Upper lobe of left lung (tissue), 6 donors: Measurements from ENCODE around the gene NEURL1. TPM values are rescaled to one million over a fixed set of nuclear protein-coding genes. Genes with fewer than 3 reads are reported as not detected.

Source experiments
- ATAC-seq, 2 donors: fragments of 200-7000 bp; cut with Tn5 transposase; one replicate each; pipeline ENCODE4 v1.9.1; 2022; ENCODE audit warnings: mild to moderate bottlenecking in 2 of 2, moderate library complexity in 2 of 2; ENCODE audit not compliant: low FRiP score in 2 of 2
- DNase-seq, 2 donors: peaks; one replicate each; pipeline ENCODE4 v3.0.0-alpha.2; 2019 to 2020
- H3K27ac ChIP-seq, 4 donors: fragments of 200-600 bp; sonication (generic); one replicate each; pipeline ENCODE4 v1.5.1; 2016 to 2019
- H3K27me3 ChIP-seq, 4 donors: fragments of 200-600 bp; sonication (generic); one replicate each; pipeline ENCODE4 v1.5.1; 2017 to 2019
- H3K36me3 ChIP-seq, 4 donors: fragments of 200-600 bp; sonication (generic); one replicate each; pipeline ENCODE4 v1.5.1; 2016 to 2019
- H3K4me1 ChIP-seq, 4 donors: fragments of 200-600 bp; sonication (generic); one replicate each; pipeline ENCODE4 v1.5.1; 2018 to 2019
- H3K4me3 ChIP-seq, 4 donors: fragments of 200-600 bp; sonication (generic); one replicate each; pipeline ENCODE4 v1.5.1; 2017 to 2019; ENCODE audit warnings: mild to moderate bottlenecking in 2 of 4, moderate library complexity in 1 of 4
- H3K9me3 ChIP-seq, 4 donors: fragments of 200-600 bp; sonication (generic); one replicate each; pipeline ENCODE4 v1.5.1; 2018 to 2019
- CTCF ChIP-seq, 6 experiments: fragments of 450-650 bp in 4 of 6; fragments of 200-600 bp in 2 of 6; sonication (generic) in 2 of 6; IDR thresholded peaks; one replicate each; pipeline ENCODE4 v1.5.1; 2016 to 2019; ENCODE audit warnings: antibody characterized with exemption in 6 of 6
- EP300 ChIP-seq, 4 donors: sonication (generic); formaldehyde crosslinking; IDR thresholded peaks; one replicate each; pipeline ENCODE4 v1.5.1; 2017; ENCODE audit warnings: antibody characterized with exemption in 4 of 4, control low read depth in 2 of 4
- POLR2A ChIP-seq, 4 donors: fragments of 450-650 bp; IDR thresholded peaks; one replicate each; pipeline ENCODE4 v1.5.1; 2016 to 2017; ENCODE audit warnings: antibody characterized with exemption in 4 of 4, mild to moderate bottlenecking in 2 of 4
- POLR2AphosphoS5 ChIP-seq, 2 donors: sonication (generic); formaldehyde crosslinking; IDR thresholded peaks; one replicate each; pipeline ENCODE4 v1.5.1; 2017; ENCODE audit warnings: antibody characterized with exemption in 2 of 2
- WGBS, 2 donors: methylation state at CpG; one replicate each; pipeline ENCODE4 v1.1.5; 2017 to 2018; 5-methylcytosine and 5-hydroxymethylcytosine counted together
- total RNA-seq, 6 donors: library from RNA; depleted of rRNA in 4 of 6; stranded (reverse); fragments of >200 nt in 4 of 6; gene quantifications; one replicate each; pipeline versions ENCODE4 v1.1.0 to v1.2.1, GENCODE V29; 2016 to 2021
- donor health status: DM: no; HTN: no; CAD: no; lungs with moderate emphysema.
- donor health status: DM: no; HTN: yes; CAD: no; lungs with severe emphysema.

NEURL1 gene, protein sequence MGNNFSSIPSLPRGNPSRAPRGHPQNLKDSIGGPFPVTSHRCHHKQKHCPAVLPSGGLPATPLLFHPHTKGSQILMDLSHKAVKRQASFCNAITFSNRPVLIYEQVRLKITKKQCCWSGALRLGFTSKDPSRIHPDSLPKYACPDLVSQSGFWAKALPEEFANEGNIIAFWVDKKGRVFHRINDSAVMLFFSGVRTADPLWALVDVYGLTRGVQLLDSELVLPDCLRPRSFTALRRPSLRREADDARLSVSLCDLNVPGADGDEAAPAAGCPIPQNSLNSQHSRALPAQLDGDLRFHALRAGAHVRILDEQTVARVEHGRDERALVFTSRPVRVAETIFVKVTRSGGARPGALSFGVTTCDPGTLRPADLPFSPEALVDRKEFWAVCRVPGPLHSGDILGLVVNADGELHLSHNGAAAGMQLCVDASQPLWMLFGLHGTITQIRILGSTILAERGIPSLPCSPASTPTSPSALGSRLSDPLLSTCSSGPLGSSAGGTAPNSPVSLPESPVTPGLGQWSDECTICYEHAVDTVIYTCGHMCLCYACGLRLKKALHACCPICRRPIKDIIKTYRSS
- total RNA-seq, result 1 to 10 TPM in 1 of 6 donors, under 1 TPM in 4, not detected in 1; 0.22 to 1.1 (median 0.80) TPM

GRCh38 chr10:103493362-103493915 is at the start of gene NEURL1:
NEURL1 (plus strand) TSS chr10:103493705; CDS start chr10:103494388, 683 bp downstream.
- ATAC-seq, result peak in 1 of 2 donors; percentile 33
- no peak within 1 kb of the TSS for H3K27ac ChIP-seq
- H3K36me3 ChIP-seq, result no peaks in the 10 kb centered on the region
- peaks cover 15 to 17% (median 15%) of the 10 kb centered on the region in 4 donors for H3K4me1 ChIP-seq
- H3K27me3 ChIP-seq, result peaks cover 0 to 26% (median 11%) of the 10 kb centered on the region in 4 donors
- H3K9me3 ChIP-seq, result no peaks in the 10 kb centered on the region
- peak in 1 of 2 donors; percentile 79 for DNase-seq
- 4 to 8% methylated on average over 13 to 33 of the region's 65 CpGs for WGBS, 2 donors
- H3K4me3 ChIP-seq, result peak within 1 kb of the TSS in 3 of 4 donors; percentile 50 to 59 (median 56)
- TF ChIP-seq CTCF (IDR thresholded peaks at IDR 0.05) (no peak), EP300 (IDR thresholded peaks at IDR 0.05) (no peak), POLR2A (IDR thresholded peaks at IDR 0.05) (no peak), POLR2AphosphoS5 (IDR thresholded peaks at IDR 0.05) (no peak)

- Histone ChIP-seq H3K27ac (peak overlapping the region in 2 of 4 donors; percentile 58 to 75), H3K36me3 (peaks cover 23 to 93% (median 84%) of the 10 kb centered on the region in 4 donors), H3K9me3 (no peaks in the 10 kb centered on the region), H3K4me3 (no peak overlapping the region), H3K4me1 (peaks cover 8 to 26% (median 14%) of the 10 kb centered on the region in 4 donors), H3K27me3 (no peaks in the 10 kb centered on the region)
- WGBS, 2 donors, result 86 to 90% methylated on average over 6 to 10 of the region's 10 CpGs
- ATAC-seq (no peak), DNase-seq (no peak)
- TF ChIP-seq EP300 (IDR thresholded peaks at IDR 0.05) (no peak), POLR2AphosphoS5 (IDR thresholded peaks at IDR 0.05) (no peak), POLR2A (IDR thresholded peaks at IDR 0.05) (no peak), CTCF (IDR thresholded peaks at IDR 0.05) (no peak)
Observed at GRCh38 chr10:103444478-103444877, 49.0 kb upstream of the NEURL1 start.

DNA sequence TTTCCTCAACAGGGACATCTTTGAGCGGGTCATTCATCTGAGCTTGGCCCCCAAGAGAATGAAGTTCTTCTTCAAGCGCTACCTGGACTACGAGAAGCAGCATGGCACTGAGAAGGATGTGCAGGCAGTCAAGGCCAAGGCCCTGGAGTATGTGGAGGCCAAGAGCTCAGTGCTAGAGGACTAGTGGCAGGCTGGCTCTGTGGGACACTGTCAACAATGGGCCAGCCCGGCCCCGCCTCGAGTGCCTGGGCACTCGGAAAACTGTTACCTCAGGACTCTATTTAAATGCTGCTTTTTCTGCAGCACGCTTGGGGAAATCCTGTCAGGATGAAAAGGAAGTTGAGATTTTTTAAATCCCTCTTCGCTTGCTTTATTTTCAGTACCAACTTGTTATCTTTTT is 48.1 kb upstream of the NEURL1 start:
- peaks cover 19 to 91% (median 80%) of the 10 kb centered on the region in 4 donors for H3K36me3 ChIP-seq
- no peak overlapping the region for H3K4me3 ChIP-seq
- H3K27ac ChIP-seq, result peak overlapping the region; percentile 58 to 75 (median 66)
- H3K9me3 ChIP-seq, result no peaks in the 10 kb centered on the region
- TF ChIP-seq POLR2A (IDR thresholded peaks at IDR 0.05) (no peak), CTCF (IDR thresholded peaks at IDR 0.05) (no peak), EP300 (IDR thresholded peaks at IDR 0.05) (no peak), POLR2AphosphoS5 (IDR thresholded peaks at IDR 0.05) (no peak)
- no peaks in the 10 kb centered on the region for H3K27me3 ChIP-seq
- DNase-seq (no peak), ATAC-seq (no peak)
- 82 to 88% methylated on average over 9 of the region's 9 CpGs for WGBS, 2 donors
- H3K4me1 ChIP-seq, result peaks cover 17 to 35% (median 23%) of the 10 kb centered on the region in 4 donors

DNA sequence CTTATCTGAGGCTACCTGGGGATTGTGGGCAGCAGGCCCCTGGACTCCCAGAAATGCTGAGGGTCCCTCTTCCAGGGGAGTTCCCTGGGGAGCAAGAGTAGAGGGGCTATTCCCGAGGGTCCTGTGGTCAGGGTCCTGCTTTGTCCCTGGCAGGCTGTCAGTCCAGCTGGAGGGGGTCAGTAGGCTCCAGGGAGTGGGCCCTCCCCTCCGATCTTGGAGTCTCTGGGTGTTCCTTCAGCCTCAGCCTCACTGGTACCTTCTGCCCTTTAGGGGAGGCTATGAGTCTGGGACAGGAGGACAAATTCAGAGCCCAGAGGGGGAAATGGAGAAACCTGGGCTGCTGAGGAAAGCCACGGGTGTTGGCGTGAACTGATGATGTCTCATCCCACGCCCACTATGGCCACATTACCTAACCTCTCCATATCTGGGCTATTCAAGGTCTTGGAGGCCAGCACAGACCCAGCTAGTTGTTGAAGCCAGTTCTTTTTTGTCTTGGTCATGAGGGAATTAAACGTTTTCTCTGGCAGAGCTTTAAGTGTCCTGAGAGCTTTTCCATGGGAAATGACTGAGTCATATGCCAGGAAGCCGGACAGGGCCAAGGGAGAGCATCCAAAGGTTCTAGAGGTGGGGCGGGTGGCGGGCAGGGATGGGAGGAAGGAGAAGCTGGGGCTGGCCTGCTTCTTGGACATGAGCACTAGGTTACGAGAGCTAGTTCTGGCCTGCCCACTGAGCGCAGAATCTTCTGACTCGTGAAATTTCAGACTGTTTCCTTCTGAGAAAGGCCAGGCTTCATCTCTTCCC is 47.5 kb upstream of the NEURL1 start:
- H3K4me3 ChIP-seq, result no peak overlapping the region
- peak overlapping the region; percentile 58 to 75 (median 66) for H3K27ac ChIP-seq
- ATAC-seq (peak; percentile 20 to 67), DNase-seq (no peak)
- peaks cover 22 to 41% (median 27%) of the 10 kb centered on the region in 4 donors for H3K4me1 ChIP-seq
- no peaks in the 10 kb centered on the region for H3K27me3 ChIP-seq
- peaks cover 13 to 85% (median 75%) of the 10 kb centered on the region in 4 donors for H3K36me3 ChIP-seq
- H3K9me3 ChIP-seq, result no peaks in the 10 kb centered on the region
- WGBS, 2 donors, result 67 to 76% methylated on average over 12 of the region's 12 CpGs
- no peak for TF ChIP-seq CTCF (IDR thresholded peaks at IDR 0.05)
- TF ChIP-seq EP300 (IDR thresholded peaks at IDR 0.05), result no peak
- peak in 1 of 2 donors; percentile 20 for TF ChIP-seq POLR2AphosphoS5 (IDR thresholded peaks at IDR 0.05)
